Ovary (tissue), 9 donors: ENCODE data around the gene TET3. TPM values are rescaled to one million over a fixed set of nuclear protein-coding genes. Genes with fewer than 3 reads are reported as not detected.

Experiments used
- DNase-seq, 5 donors: peaks; one replicate each; pipeline ENCODE4 v3.0.0-alpha.2; 2019 to 2020
- H3K27ac ChIP-seq, 2 donors: fragments of 200-600 bp; one replicate each; pipeline versions ENCODE4 v1.5.1 to v1.8.0; 2019 to 2022
- H3K27me3 ChIP-seq: fragments of 200-600 bp; one replicate; pipeline ENCODE4 v1.8.0; 2022
- H3K36me3 ChIP-seq: fragments of 200-600 bp; sonication (generic); one replicate; pipeline ENCODE4 v1.5.1; 2019
- H3K4me1 ChIP-seq: one replicate; pipeline ENCODE4 v1.8.1; 2013; ENCODE audit warnings: mild to moderate bottlenecking, moderate library complexity; ENCODE audit not compliant: insufficient read depth
- H3K4me3 ChIP-seq: fragments of 200-600 bp; sonication (generic); one replicate; pipeline ENCODE4 v1.5.1; 2017
- H3K9me3 ChIP-seq, 2 donors: fragments of 200-600 bp in 1 of 2; sonication (generic) in 1 of 2; one replicate each; pipeline versions ENCODE4 v1.5.1 to v1.8.1; 2013 to 2019; ENCODE audit warnings: mild to moderate bottlenecking in 1 of 2, moderate library complexity in 1 of 2
- CTCF ChIP-seq, 3 donors: fragments of 450-650 bp in 2 of 3; fragments of 200-600 bp in 1 of 3; IDR thresholded peaks; one replicate each; pipeline versions ENCODE4 v1.5.1 to v1.8.0; 2016 to 2022; ENCODE audit warnings: antibody characterized with exemption in 3 of 3, mild to moderate bottlenecking in 1 of 3
- WGBS, 3 donors: extraction: QIAGEN DNeasy Blood & Tissue Kit in 1 of 3; methylation state at CpG; one replicate each; pipeline versions ENCODE4 v1.1.5 to v1.1.7; 2013 to 2017; 5-methylcytosine and 5-hydroxymethylcytosine counted together
- intact Hi-C, 4 donors: fragments of 100-400 bp; cut with DNase I; formaldehyde crosslinking; loops; one replicate each; pipeline versions ENCODE4 v1.11.0 to v1.15.1; 2022 to 2023
- polyA plus RNA-seq, 2 donors: library from polyadenylated mRNA; stranded (reverse); fragments of 200-250 nt in 1 of 2; fragments of 350-450 nt in 1 of 2; fragmentation: Illumina TruSeq in 1 of 2; extraction: RNeasy Lipid Tissue Mini Kit (QIAGEN cat#74804) in 1 of 2; gene quantifications; one replicate each; pipeline ENCODE4 v1.2.3, GENCODE V29; 2013 to 2014
- small RNA-seq: library from RNA; depleted of rRNA; stranded (forward); fragments of <200 nt; gene quantifications from one replicate; pipeline ENCODE3, GENCODE V24; 2016
- total RNA-seq, 7 donors: library from RNA; depleted of rRNA in 2 of 7; stranded (reverse); fragments of >200 nt in 2 of 7; fragmentation: NEBNext Ultra II Directional in 3 of 7; extraction: Animal tissue kit (Norgen Biotek cat#: 25700) in 3 of 7; gene quantifications; one replicate each; pipeline versions ENCODE4 v1.1.0 to v1.2.4, GENCODE V29; 2016 to 2023
- donor health status: DM: no; HTN: no; CAD: no; lungs with moderate emphysema.
- donor health status: DM: no; HTN: no; CAD: no.
- donor health status: Bipolar disorder and iron deficiency.
- donor health status: DM: yes; HTN: yes; CAD: no.
- donor health status: DM: no; HTN: no; CAD: no.
- donor health status: DM: yes; HTN: yes; CAD: no.

Gene TET3
- total and polyA plus RNA-seq, 9 donors: 2.6 to 13.5 (median 6.8) TPM

- 68 to 71% (median 69%) methylated on average over 2 of the region's 2 CpGs for WGBS, 3 donors
- intact Hi-C loops: no loop called here
Observed at GRCh38 chr2:74033375-74033774, 48.7 kb downstream of the TET3 start.

More at GRCh38 chr2:74033375-74033774, 48.7 kb downstream of the TET3 start:
- H3K36me3 ChIP-seq: no peaks in the 10 kb centered on the region
- no peak for DNase-seq
- H3K4me3 ChIP-seq: no peak overlapping the region
- no peak for TF ChIP-seq CTCF (IDR thresholded peaks at IDR 0.05)
- H3K4me1 ChIP-seq: peaks cover 9% of the 10 kb centered on the region
- no peak overlapping the region for H3K27ac ChIP-seq
- no peaks in the 10 kb centered on the region for H3K9me3 ChIP-seq
- no peaks in the 10 kb centered on the region for H3K27me3 ChIP-seq

Small RNAs within 50 kb of the gene (small RNA-seq; reads per million reads assigned to genes)
- gene AC110801.1: not detected
- not detected for gene RNA5SP97

Other genes starting within 250 kb of the TET3 start
- gene TPRKB, start 247.6 kb upstream of the TET3 start, total RNA-seq: 10 to 100 TPM; 27.4 to 47.9 (median 33.3) TPM
- gene TPRKB, start 247.6 kb upstream of the TET3 start, polyA plus RNA-seq: 10 to 100 TPM; 41.7 to 58.6 TPM
- gene DUSP11, start 204.8 kb upstream of the TET3 start, total RNA-seq: 10 to 100 TPM; 19.2 to 54.3 (median 27.2) TPM
- 10 to 100 TPM; 24.8 to 36.9 TPM for gene DUSP11, start 204.8 kb upstream of the TET3 start, polyA plus RNA-seq
- gene C2orf78, start 200.7 kb upstream of the TET3 start, total RNA-seq: not detected
- not detected for gene C2orf78, start 200.7 kb upstream of the TET3 start, polyA plus RNA-seq
- gene STAMBP, start 155.9 kb upstream of the TET3 start, total RNA-seq: 10 to 100 TPM; 17.0 to 34.2 (median 28.1) TPM
- gene STAMBP, start 155.9 kb upstream of the TET3 start, polyA plus RNA-seq: 10 to 100 TPM; 24.7 to 67.9 TPM
- 100 to 1,000 TPM in 1 of 7 donors, 10 to 100 TPM in 4, 1 to 10 TPM in 2; 3.8 to 558 (median 42.6) TPM for gene ACTG2, start 91.9 kb upstream of the TET3 start, total RNA-seq
- gene ACTG2, start 91.9 kb upstream of the TET3 start, polyA plus RNA-seq: 100 to 1,000 TPM in 1 of 2 donors, 10 to 100 TPM in 1; 66.5 to 478 TPM
- gene DGUOK, start 58.0 kb upstream of the TET3 start, total RNA-seq: 10 to 100 TPM; 45.8 to 66.2 (median 52.4) TPM
- 10 to 100 TPM; 70.7 to 84.1 TPM for gene DGUOK, start 58.0 kb upstream of the TET3 start, polyA plus RNA-seq
- 10 to 100 TPM in 6 of 7 donors, 1 to 10 TPM in 1; 8.2 to 30.1 (median 15.3) TPM for gene BOLA3, start 163.0 kb downstream of the TET3 start, total RNA-seq
- gene BOLA3, start 163.0 kb downstream of the TET3 start, polyA plus RNA-seq: 10 to 100 TPM; 20.9 to 34.4 TPM
- 100 to 1,000 TPM in 3 of 7 donors, 10 to 100 TPM in 4; 63.9 to 122 (median 94.5) TPM for gene MOB1A, start 194.0 kb downstream of the TET3 start, total RNA-seq
- 10 to 100 TPM; 31.6 to 53.6 TPM for gene MOB1A, start 194.0 kb downstream of the TET3 start, polyA plus RNA-seq
- gene MTHFD2, start 213.7 kb downstream of the TET3 start, total RNA-seq: 100 to 1,000 TPM in 1 of 7 donors, 10 to 100 TPM in 5, 1 to 10 TPM in 1; 6.5 to 229 (median 20.4) TPM
- gene MTHFD2, start 213.7 kb downstream of the TET3 start, polyA plus RNA-seq: 10 to 100 TPM; 23.4 to 60.4 TPM